CD14-positive monocyte (primary cell): ENCODE data around the gene PLXNB3. TPM values are rescaled to one million over a fixed set of nuclear protein-coding genes. Genes with fewer than 3 reads are reported as not detected.

Source experiments
- DNase-seq, 3 donors: peaks; one replicate each; pipeline ENCODE4 v3.0.0-alpha.2; 2011 to 2022
- H2AFZ ChIP-seq: 2 replicates; pipeline ENCODE4 v1.6.0; 2012; ENCODE audit warnings: mild to moderate bottlenecking, low read depth, low read length, inconsistent platforms; ENCODE audit not compliant: insufficient read depth, poor library complexity, severe bottlenecking
- H3K27ac ChIP-seq, 2 donors: 1 replicate in 1 of 2; 2 replicates in 1 of 2; pipeline ENCODE4 v1.5.1; 2012 to 2013; ENCODE audit warnings: low read length in 2 of 2, control low read depth in 1 of 2, inconsistent platforms in 1 of 2, low read depth in 1 of 2, mild to moderate bottlenecking in 1 of 2
- H3K27me3 ChIP-seq, 2 donors: one replicate each; pipeline versions ENCODE4 v1.6.0 to v1.6.1; 2011 to 2013; ENCODE audit warnings: low read length in 2 of 2; ENCODE audit not compliant: control insufficient read depth in 2 of 2, insufficient read depth in 2 of 2
- H3K36me3 ChIP-seq, 2 donors: replicated peaks in 1 of 2; 1 replicate in 1 of 2; 2 replicates in 1 of 2; pipeline versions ENCODE4 v1.5.1 to v1.6.1; 2012 to 2013; ENCODE audit warnings: low read length in 2 of 2, control low read depth in 1 of 2, inconsistent platforms in 1 of 2, mild to moderate bottlenecking in 1 of 2; ENCODE audit not compliant: insufficient read depth in 2 of 2, control insufficient read depth in 1 of 2
- H3K4me1 ChIP-seq, 2 donors: 1 replicate in 1 of 2; 2 replicates in 1 of 2; pipeline versions ENCODE4 v1.5.1 to v1.6.1; 2012 to 2013; ENCODE audit warnings: low read length in 2 of 2, control low read depth in 1 of 2, inconsistent platforms in 1 of 2, mild to moderate bottlenecking in 1 of 2, moderate library complexity in 1 of 2; ENCODE audit not compliant: insufficient read depth in 2 of 2, control insufficient read depth in 1 of 2
- H3K4me2 ChIP-seq: replicated peaks from 2 replicates; pipeline ENCODE3; 2012; ENCODE audit warnings: low read length, moderate library complexity, mild to moderate bottlenecking; ENCODE audit not compliant: poor library complexity, severe bottlenecking; ENCODE audit errors: extremely low read depth
- H3K4me3 ChIP-seq, 3 experiments: fragments of 200-600 bp in 1 of 3; sonication (generic) in 1 of 3; replicated peaks in 1 of 3; 1 replicate in 2 of 3; 2 replicates in 1 of 3; pipeline ENCODE4 v1.5.1; 2011 to 2013; ENCODE audit warnings: low read length in 3 of 3, mild to moderate bottlenecking in 3 of 3, control low read depth in 2 of 3, low read depth in 2 of 3, inconsistent platforms in 1 of 3, moderate library complexity in 1 of 3
- H3K79me2 ChIP-seq: 2 replicates; pipeline ENCODE4 v1.6.0; 2012; ENCODE audit warnings: mild to moderate bottlenecking, control low read depth, inconsistent platforms, low read length, moderate library complexity; ENCODE audit not compliant: insufficient read depth
- H3K9ac ChIP-seq: 2 replicates; pipeline ENCODE4 v1.6.0; 2017; ENCODE audit warnings: low read length, mild to moderate bottlenecking; ENCODE audit not compliant: insufficient read depth, poor library complexity, severe bottlenecking
- H3K9me3 ChIP-seq, 2 donors: replicated peaks in 1 of 2; 1 replicate in 1 of 2; 2 replicates in 1 of 2; pipeline versions ENCODE4 v1.5.1 to v1.6.1; 2012 to 2013; ENCODE audit warnings: low read length in 2 of 2, control low read depth in 1 of 2; ENCODE audit not compliant: control insufficient read depth in 1 of 2, insufficient read depth in 1 of 2
- H4K20me1 ChIP-seq: 2 replicates; pipeline ENCODE4 v1.6.0; 2012; ENCODE audit warnings: mild to moderate bottlenecking, low read length, control low read depth, moderate library complexity; ENCODE audit not compliant: insufficient read depth
- H3K27ac Mint-ChIP-seq, 7 donors: one replicate each; pipeline ENCODE4 v1.8.0; 2020; ENCODE audit warnings: mild to moderate bottlenecking in 7 of 7, mixed read lengths in 7 of 7, moderate library complexity in 6 of 7, inconsistent platforms in 2 of 7
- H3K27me3 Mint-ChIP-seq, 3 donors: one replicate each; pipeline ENCODE4 v1.8.0; 2021 to 2022; ENCODE audit warnings: low read depth in 3 of 3, mild to moderate bottlenecking in 3 of 3, mixed read lengths in 3 of 3, moderate library complexity in 3 of 3, inconsistent platforms in 1 of 3
- H3K36me3 Mint-ChIP-seq, 2 donors: one replicate each; pipeline ENCODE4 v1.8.0; 2020; ENCODE audit warnings: mixed read lengths in 2 of 2, inconsistent platforms in 1 of 2, mild to moderate bottlenecking in 1 of 2
- H3K4me1 Mint-ChIP-seq: one replicate; pipeline ENCODE4 v1.8.0; 2020; ENCODE audit warnings: mild to moderate bottlenecking, mixed read lengths
- H3K4me3 Mint-ChIP-seq, 2 donors: one replicate each; pipeline ENCODE4 v1.8.0; 2020; ENCODE audit warnings: mild to moderate bottlenecking in 2 of 2, mixed read lengths in 2 of 2, moderate library complexity in 1 of 2
- H3K9me3 Mint-ChIP-seq, 7 donors: one replicate each; pipeline ENCODE4 v1.8.0; 2020 to 2022; ENCODE audit warnings: mixed read lengths in 7 of 7, mild to moderate bottlenecking in 6 of 7, moderate library complexity in 6 of 7, inconsistent platforms in 2 of 7
- CTCF ChIP-seq: fragments of 200-600 bp; IDR thresholded peaks from one replicate; pipeline ENCODE4 v1.8.0; 2022; ENCODE audit warnings: antibody characterized with exemption, mild to moderate bottlenecking
- WGBS: methylation state at CpG from one replicate; pipeline ENCODE4 v1.1.5; 2013; ENCODE audit warnings: missing lambda C conversion rate; ENCODE audit not compliant: insufficient coverage; 5-methylcytosine and 5-hydroxymethylcytosine counted together
- intact Hi-C, 2 donors: fragments of 100-400 bp; cut with micrococcal nuclease; formaldehyde crosslinking; loops; one replicate each; pipeline versions ENCODE4 v1.15.0 to v1.15.1; 2023
- polyA plus RNA-seq, 3 donors: library from polyadenylated mRNA; depleted of rRNA in 1 of 3; unstranded in 2 of 3; stranded (reverse) in 1 of 3; fragments of 300-500 nt in 2 of 3; fragments of >200 nt in 1 of 3; fragmentation: Illumina TruSeq in 2 of 3; gene quantifications; 1 replicate in 2 of 3; 2 replicates in 1 of 3; pipeline ENCODE4 v1.2.3, GENCODE V29; 2012 to 2021

PLXNB3 gene
- polyA plus RNA-seq, 3 donors = not detected

DNA sequence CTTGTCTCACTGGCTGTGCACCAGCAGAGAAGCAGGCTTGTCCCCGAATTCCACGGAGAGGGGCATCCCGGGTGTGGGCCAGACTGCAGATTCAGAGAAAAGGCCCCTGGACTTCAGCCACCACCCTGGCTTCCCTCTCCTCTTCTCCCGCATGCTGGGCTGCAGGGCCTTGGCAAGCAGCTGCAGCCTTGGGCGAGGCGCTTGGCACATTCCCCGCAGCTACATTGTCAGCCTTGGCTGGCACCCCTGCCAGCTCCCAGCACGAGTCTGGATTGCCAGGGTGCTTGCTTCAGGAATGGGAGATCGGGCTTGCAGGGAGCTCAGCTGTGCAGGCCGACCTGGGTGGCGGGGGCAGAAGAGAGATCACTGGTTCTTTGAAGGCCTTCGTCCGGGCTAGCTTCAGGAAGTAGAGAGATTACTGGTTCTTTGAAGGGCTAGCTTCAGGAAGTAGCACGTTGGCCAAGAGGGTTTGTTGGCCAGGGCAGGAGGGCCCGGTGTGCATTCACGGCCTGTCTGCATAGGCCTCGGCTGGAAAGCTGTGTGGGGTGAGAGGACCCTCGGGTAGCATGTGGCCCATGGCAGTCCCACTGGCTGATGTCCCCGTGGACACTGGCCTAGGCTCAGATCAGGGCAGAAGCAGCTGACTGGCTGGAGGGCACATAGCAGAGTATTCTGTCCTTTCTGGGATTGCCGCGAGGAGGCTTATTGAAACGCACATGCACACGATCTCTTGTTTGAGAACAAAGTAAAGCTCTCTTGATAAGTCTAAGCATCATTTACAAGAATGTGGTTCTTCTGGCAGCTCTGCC lies 36.7 kb upstream of the PLXNB3 start:
- Mint-ChIP-seq H3K9me3 (peaks cover 0 to 29% (median 17%) of the 10 kb centered on the region in 7 donors), H3K4me1 (peaks cover 54% of the 10 kb centered on the region), H3K27ac (peak overlapping the region; percentile 84 to 93 (median 92)), H3K27me3 (peaks cover 0 to 3% (median 0%) of the 10 kb centered on the region in 3 donors), H3K4me3 (peak overlapping the region; percentile 73 to 78), H3K36me3 (peaks cover 19 to 24% of the 10 kb centered on the region in 2 donors)
- peaks cover 7% of the 10 kb centered on the region in 2 donors for H3K36me3 ChIP-seq
- peak overlapping the region; percentile 82 for H3K9ac ChIP-seq
- peak overlapping the region in 1 of 3 experiments; percentile 80 for H3K4me3 ChIP-seq
- H3K4me1 ChIP-seq = peaks cover 78 to 89% of the 10 kb centered on the region in 2 donors
- H3K9me3 ChIP-seq = peaks cover 0 to 14% of the 10 kb centered on the region in 2 donors
- peak overlapping the region; percentile 86 for H3K4me2 ChIP-seq
- 5% methylated on average over 9 of the region's 23 CpGs for WGBS
- intact Hi-C loops = no loop called here
- peak in 2 of 3 donors; percentile 35 to 37 for DNase-seq
- H4K20me1 ChIP-seq = peaks cover 31% of the 10 kb centered on the region
- H3K27me3 ChIP-seq = no peaks in the 10 kb centered on the region
- TF ChIP-seq CTCF = no peak
- peaks cover 64% of the 10 kb centered on the region for H3K79me2 ChIP-seq
- peak overlapping the region; percentile 93 to 100 for H3K27ac ChIP-seq
- H2AFZ ChIP-seq = no peak overlapping the region

DNA sequence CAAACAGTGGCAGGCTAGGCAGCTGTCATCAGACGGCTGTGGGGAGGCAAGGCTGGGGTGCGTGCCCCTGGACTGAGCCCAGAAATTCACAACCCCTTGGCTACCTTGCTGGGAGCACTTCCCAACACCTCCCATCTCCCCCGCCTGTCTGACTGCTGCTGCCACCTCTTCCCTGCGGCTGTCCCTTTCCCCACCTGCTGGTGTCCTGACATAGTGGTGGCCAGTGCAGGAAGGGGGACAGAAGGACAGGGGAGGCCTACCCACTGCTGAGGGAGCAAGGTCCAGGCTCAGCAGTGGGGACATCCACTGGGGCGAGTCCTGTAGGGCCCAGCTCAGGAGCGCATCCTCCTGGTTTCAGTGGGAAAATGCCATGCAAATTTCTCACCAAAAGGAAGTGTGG lies 36.0 kb upstream of the PLXNB3 start:
- H3K27ac Mint-ChIP-seq = peak overlapping the region; percentile 78 to 93 (median 90)
- H3K36me3 Mint-ChIP-seq = peaks cover 19 to 24% of the 10 kb centered on the region in 2 donors
- H3K4me3 Mint-ChIP-seq = peak overlapping the region; percentile 16 to 60
- Histone ChIP-seq H3K4me1 (peaks cover 78 to 89% of the 10 kb centered on the region in 2 donors), H3K27me3 (no peaks in the 10 kb centered on the region), H3K79me2 (peaks cover 57% of the 10 kb centered on the region), H2AFZ (no peak overlapping the region), H3K4me3 (peak overlapping the region in 1 of 3 experiments; percentile 80), H3K27ac (peak overlapping the region; percentile 93 to 100), H3K9ac (no peak overlapping the region), H3K9me3 (peaks cover 0 to 11% of the 10 kb centered on the region in 2 donors), H3K36me3 (peaks cover 7% of the 10 kb centered on the region in 2 donors), H4K20me1 (peaks cover 24% of the 10 kb centered on the region), H3K4me2 (peak overlapping the region; percentile 86)
- H3K9me3 Mint-ChIP-seq = peaks cover 0 to 35% (median 18%) of the 10 kb centered on the region in 7 donors
- DNase-seq = no peak
- intact Hi-C loops = no loop called here
- TF ChIP-seq CTCF = no peak
- peaks cover 0 to 3% (median 0%) of the 10 kb centered on the region in 3 donors for H3K27me3 Mint-ChIP-seq
- no CpG with 5 or more reads among the region's 6 CpGs for WGBS
- H3K4me1 Mint-ChIP-seq = peaks cover 50% of the 10 kb centered on the region
